H1 (cell line): ENCODE measurements around the gene KRT14. TPM values are rescaled to one million over a fixed set of nuclear protein-coding genes. Genes with fewer than 3 reads are reported as not detected.
A peak's percentile ranks its signal among the peaks of the same experiment; 100 is the strongest.

Experiments
- CTCF ChIA-PET: fragments of 300-600 bp; sonication (Branson Sonifier 250); formaldehyde crosslinking; loops from one replicate; lab custom pipeline; 2021; ENCODE audit not compliant: partially characterized antibody; lab: Charles Lee
- POLR2A ChIA-PET: fragments of 300-600 bp; sonication (Branson Sonifier 250); formaldehyde crosslinking; loops from one replicate; lab custom pipeline; 2021; ENCODE audit warnings: inconsistent platforms; ENCODE audit not compliant: partially characterized antibody; lab: Charles Lee
- DNase-seq, 2 experiments: peaks; one replicate each; pipeline versions ENCODE4 v3.0.0 to v3.0.0-alpha.2; 2010 to 2022; ENCODE audit warnings: low spot score in 2 of 2, low read depth in 1 of 2, mixed read lengths in 1 of 2
- FAIRE-seq: peaks from 2 replicates; lab custom pipeline; 2011; peaks lifted over from hg19 to GRCh38; lab: Jason Lieb, UNC
- H2AFZ ChIP-seq: 2 replicates; pipeline ENCODE4 v1.8.1; 2012; ENCODE audit warnings: low read length, inconsistent platforms
- H2AK5ac ChIP-seq: 2 replicates; pipeline ENCODE4 v1.6.1; 2013; ENCODE audit warnings: low read depth, low read length
- H2BK120ac ChIP-seq: replicated peaks from 2 replicates; pipeline ENCODE3; 2013; ENCODE audit warnings: low read depth, low read length, inconsistent platforms
- H2BK12ac ChIP-seq: 2 replicates; pipeline ENCODE4 v1.6.1; 2013; ENCODE audit warnings: low read depth, low read length
- H2BK15ac ChIP-seq: 2 replicates; pipeline ENCODE4 v1.6.1; 2013; ENCODE audit warnings: low read length
- H2BK20ac ChIP-seq: 2 replicates; pipeline ENCODE4 v1.6.1; 2013; ENCODE audit warnings: low read length
- H2BK5ac ChIP-seq: 2 replicates; pipeline ENCODE4 v1.6.1; 2013; ENCODE audit warnings: low read depth, low read length
- H3K14ac ChIP-seq: 2 replicates; pipeline ENCODE4 v1.6.1; 2013; ENCODE audit warnings: inconsistent platforms; ENCODE audit not compliant: insufficient read length
- H3K18ac ChIP-seq: 2 replicates; pipeline ENCODE4 v1.6.1; 2013; ENCODE audit warnings: low read length; ENCODE audit errors: extremely low read depth
- H3K23ac ChIP-seq: 2 replicates; pipeline ENCODE4 v1.6.1; 2013; ENCODE audit warnings: inconsistent platforms; ENCODE audit not compliant: insufficient read length
- H3K23me2 ChIP-seq: 2 replicates; pipeline ENCODE4 v1.6.1; 2013; ENCODE audit warnings: low read depth, low read length
- H3K27ac ChIP-seq: 2 replicates; pipeline ENCODE4 v1.6.1; 2011; ENCODE audit warnings: low read depth, low read length, inconsistent platforms
- H3K27me3 ChIP-seq, 4 experiments: replicated peaks in 1 of 4; 1 replicate in 1 of 4; 2 replicates in 3 of 4; pipeline versions ENCODE4 v1.6.1 to v1.8.1; 2011 to 2013; ENCODE audit warnings: low read length in 3 of 4, mild to moderate bottlenecking in 3 of 4, inconsistent platforms in 2 of 4, mixed read lengths in 2 of 4, moderate library complexity in 1 of 4; ENCODE audit not compliant: control insufficient read depth in 3 of 4, insufficient read depth in 3 of 4; ENCODE audit errors: extremely low read depth in 1 of 4
- H3K36me3 ChIP-seq, 4 experiments: 2 replicates each; pipeline versions ENCODE4 v1.6.1 to v1.8.1; 2011 to 2013; ENCODE audit warnings: mild to moderate bottlenecking in 4 of 4, low read length in 3 of 4, moderate library complexity in 2 of 4, control low read depth in 1 of 4, inconsistent platforms in 1 of 4; ENCODE audit not compliant: insufficient read depth in 4 of 4, control insufficient read depth in 2 of 4
- H3K4ac ChIP-seq: replicated peaks from 2 replicates; pipeline ENCODE3; 2013; ENCODE audit warnings: low read length, low read depth, mixed read lengths, inconsistent platforms; ENCODE audit not compliant: insufficient read length
- H3K4me1 ChIP-seq, 4 experiments: replicated peaks in 1 of 4; 1 replicate in 1 of 4; 2 replicates in 3 of 4; pipeline versions ENCODE4 v1.6.1 to v1.8.1; 2011 to 2013; ENCODE audit warnings: low read length in 3 of 4, inconsistent platforms in 2 of 4, mixed read lengths in 1 of 4; ENCODE audit not compliant: insufficient read depth in 4 of 4, control insufficient read depth in 3 of 4
- H3K4me2 ChIP-seq, 2 experiments: 2 replicates each; pipeline versions ENCODE4 v1.6.1 to v1.8.1; 2011 to 2013; ENCODE audit warnings: low read depth in 2 of 2, low read length in 2 of 2, control low read depth in 1 of 2, inconsistent platforms in 1 of 2, mild to moderate bottlenecking in 1 of 2; ENCODE audit not compliant: insufficient read depth in 1 of 2
- H3K4me3 ChIP-seq, 4 experiments: fragments of 200-600, 300-600 bp in 1 of 4; sonication (generic), shearing (Covaris generic), sonication (Bioruptor Twin) in 1 of 4; 2 replicates each; pipeline versions ENCODE4 v1.5.1 to v1.8.1; 2011 to 2016; ENCODE audit warnings: low read length in 4 of 4, low read depth in 3 of 4, control low read depth in 2 of 4, inconsistent platforms in 2 of 4, mild to moderate bottlenecking in 2 of 4, mixed read lengths in 1 of 4, moderate library complexity in 1 of 4; ENCODE audit not compliant: insufficient read depth in 2 of 4; ENCODE audit errors: extremely low read depth in 1 of 4
- H3K56ac ChIP-seq: replicated peaks from 2 replicates; pipeline ENCODE3; 2013; ENCODE audit warnings: low read depth, mild to moderate bottlenecking, mixed read lengths, low read length, inconsistent platforms; ENCODE audit not compliant: insufficient read length
- H3K79me1 ChIP-seq: 2 replicates; pipeline ENCODE4 v1.6.1; 2013; ENCODE audit warnings: low read depth, low read length, control low read depth
- H3K79me2 ChIP-seq, 2 experiments: 2 replicates each; pipeline versions ENCODE4 v1.6.1 to v1.8.1; 2012 to 2013; ENCODE audit warnings: low read length in 2 of 2, mild to moderate bottlenecking in 2 of 2, inconsistent platforms in 1 of 2; ENCODE audit not compliant: insufficient read depth in 2 of 2, control insufficient read depth in 1 of 2
- H3K9ac ChIP-seq, 4 experiments: replicated peaks in 1 of 4; 1 replicate in 1 of 4; 2 replicates in 3 of 4; pipeline versions ENCODE4 v1.6.1 to v1.8.1; 2011 to 2013; ENCODE audit warnings: low read depth in 3 of 4, low read length in 3 of 4, control low read depth in 2 of 4, mild to moderate bottlenecking in 2 of 4, moderate library complexity in 2 of 4, inconsistent platforms in 1 of 4; ENCODE audit errors: extremely low read depth in 1 of 4
- H3K9me3 ChIP-seq, 2 experiments: 2 replicates each; pipeline versions ENCODE4 v1.6.1 to v1.8.1; 2012 to 2013; ENCODE audit warnings: mild to moderate bottlenecking in 2 of 2, moderate library complexity in 2 of 2, control low read depth in 1 of 2, inconsistent platforms in 1 of 2, low read depth in 1 of 2, low read length in 1 of 2, mixed read lengths in 1 of 2; ENCODE audit not compliant: insufficient read depth in 2 of 2
- H4K20me1 ChIP-seq, 2 experiments: replicated peaks in 1 of 2; 2 replicates each; pipeline versions ENCODE3 to v1.8.1; 2011 to 2013; ENCODE audit warnings: inconsistent platforms in 2 of 2, low read length in 2 of 2, mild to moderate bottlenecking in 1 of 2; ENCODE audit not compliant: insufficient read depth in 2 of 2, control insufficient read depth in 1 of 2
- H4K5ac ChIP-seq: 2 replicates; pipeline ENCODE4 v1.6.1; 2013; ENCODE audit warnings: low read length, low read depth, mixed read lengths, inconsistent platforms; ENCODE audit not compliant: insufficient read length
- H4K8ac ChIP-seq: 2 replicates; pipeline ENCODE4 v1.8.0; 2013; ENCODE audit warnings: mild to moderate bottlenecking, moderate library complexity, low read length, inconsistent platforms; ENCODE audit not compliant: insufficient read depth; ENCODE audit errors: extremely low read depth
- H4K91ac ChIP-seq: replicated peaks from 2 replicates; pipeline ENCODE3; 2013; ENCODE audit warnings: low read length, mixed read lengths, inconsistent platforms; ENCODE audit not compliant: insufficient read length
- FOSL1 ChIP-seq: IDR thresholded peaks from 2 replicates; pipeline ENCODE4 v1.6.1; 2011; ENCODE audit warnings: mild to moderate bottlenecking, low read depth, low read length, moderate library complexity; ENCODE audit not compliant: insufficient read depth
- GABPA ChIP-seq: IDR thresholded peaks from 2 replicates; pipeline ENCODE4 v1.6.1; 2011; ENCODE audit warnings: mild to moderate bottlenecking, low read length, moderate library complexity, borderline replicate concordance; ENCODE audit not compliant: insufficient read depth
- RAD21 ChIP-seq, 2 experiments: IDR thresholded peaks in 1 of 2; conservative IDR thresholded peaks in 1 of 2; 2 replicates each; pipeline ENCODE4 v1.6.1; 2011; ENCODE audit warnings: low read depth in 2 of 2, low read length in 2 of 2, improper control_type of control experiment in 1 of 2, inconsistent platforms in 1 of 2, mild to moderate bottlenecking in 1 of 2, moderate library complexity in 1 of 2
- RXRA ChIP-seq: IDR thresholded peaks from 2 replicates; pipeline ENCODE4 v1.6.1; 2011; ENCODE audit warnings: low read depth, mild to moderate bottlenecking, low read length, moderate library complexity; ENCODE audit not compliant: insufficient read depth
- SP4 ChIP-seq: IDR thresholded peaks from 2 replicates; pipeline ENCODE4 v1.6.1; 2012; ENCODE audit warnings: low read length, inconsistent platforms
- ZNF274 ChIP-seq: IDR thresholded peaks from 2 replicates; pipeline ENCODE4 v1.7.0; 2012; ENCODE audit warnings: low read length, borderline replicate concordance; ENCODE audit errors: extremely low read depth
- WGBS, 2 experiments: shearing (Covaris generic) in 1 of 2; methylation state at CpG; one replicate each; pipeline versions ENCODE4 v1.1.6 to v1.1.7; 2013 to 2015; ENCODE audit warnings: low lambda C conversion rate in 2 of 2, mixed read lengths in 2 of 2, inconsistent platforms in 1 of 2, low coverage in 1 of 2, missing lambda C conversion rate in 1 of 2; ENCODE audit not compliant: insufficient replicate concordance in 2 of 2, insufficient coverage in 1 of 2, insufficient read length in 1 of 2; ENCODE audit errors: extremely low coverage in 1 of 2, missing lambda C conversion rate in 1 of 2; 5-methylcytosine and 5-hydroxymethylcytosine counted together
- polyA plus RNA-seq, 7 experiments: library from polyadenylated mRNA; depleted of rRNA in 3 of 7; stranded (reverse) in 5 of 7; unstranded in 2 of 7; fragments of >200 nt in 5 of 7; fragments of 200-250 nt in 2 of 7; gene quantifications; 1 replicate in 5 of 7; 2 replicates in 1 of 7; 4 replicates in 1 of 7; pipeline versions ENCODE4 v1.2.1 to v1.2.3, GENCODE V29; 2011 to 2013; ENCODE audit warnings: missing spikeins in 2 of 7, mixed read lengths in 2 of 7
- total RNA-seq: library from RNA; stranded (reverse); fragmentation: NEBNext Ultra II Directional; extraction: Animal tissue kit (Norgen Biotek cat#: 25700); gene quantifications from 2 replicates; pipeline ENCODE4 v1.2.1, GENCODE V29; 2021
- TF ChIP-seq, protein P1 (sequence below): IDR thresholded peaks from 2 replicates; pipeline ENCODE4 v1.6.1; 2012; ENCODE audit warnings: low read length, inconsistent platforms

The KRT14 gene
- total and polyA plus RNA-seq, 2 of the 8 experiments (the other 6 are each of a cell fraction or from before 2014, with no cell fraction given), result 0.35 TPM; not detected in 1

DNA sequence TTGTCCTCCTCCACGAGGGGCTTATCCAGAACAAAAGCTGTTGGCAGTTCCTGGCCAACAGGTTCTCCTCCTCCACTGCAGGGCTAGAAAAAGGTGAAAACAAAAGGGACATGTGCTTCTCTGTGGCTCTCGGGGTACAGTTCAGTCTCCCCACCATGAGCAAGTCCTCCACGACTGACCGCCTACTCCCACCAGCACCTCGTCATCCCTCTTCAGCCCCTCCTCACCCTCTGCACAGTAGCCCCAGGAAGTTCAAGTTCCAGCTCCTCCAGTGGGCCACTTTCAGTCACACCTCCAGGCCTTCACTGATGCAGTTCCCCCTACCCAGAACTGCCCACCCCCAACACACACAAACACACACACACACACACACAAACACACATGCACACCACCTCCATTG is 34.2 kb downstream of the KRT14 start:
- H3K23me2 ChIP-seq, result no peaks in the 10 kb centered on the region; the same call in 1 of the 2 replicates
- peaks cover 0 to 17% (median 5%) of the 10 kb centered on the region in 4 experiments; a peak in 4 of 7 replicates for H3K4me1 ChIP-seq
- H3K56ac ChIP-seq, result no peak overlapping the region
- no peak overlapping the region for H4K5ac ChIP-seq
- no peak overlapping the region for H3K18ac ChIP-seq
- H3K79me2 ChIP-seq, result no peaks in the 10 kb centered on the region
- no peak overlapping the region for H3K27ac ChIP-seq
- no peak overlapping the region for H2BK120ac ChIP-seq
- H3K4ac ChIP-seq, result no peak overlapping the region
- H3K36me3 ChIP-seq, result no peaks in the 10 kb centered on the region
- H3K23ac ChIP-seq, result no peak overlapping the region
- no peak overlapping the region for H3K14ac ChIP-seq
- H3K9ac ChIP-seq, result no peak overlapping the region
- H2AFZ ChIP-seq, result no peak overlapping the region
- WGBS, 2 experiments, result 91% methylated on average over 5 of the region's 5 CpGs; no CpG with 5 or more reads in 1 of the 2 experiments
- POLR2A ChIA-PET, result interaction anchor here (0.8 to 1.6 kb wide), 4 partner anchors 10 to 137 kb away, joined by 3 to 5 read pairs (median 4); partner anchors contain the start of gene KRT19
- no peak overlapping the region for H2AK5ac ChIP-seq
- H3K27me3 ChIP-seq, result no peaks in the 10 kb centered on the region; a peak in 2 of 7 replicates
- CTCF ChIA-PET, result interaction anchor here (1.5 to 21.2 kb wide), 8 partner anchors 11 to 113 kb away, joined by 5 to 492 read pairs (median 88); partner anchors contain the start of genes KRT13, KRT35 and KRT36
- no peak overlapping the region for H3K4me2 ChIP-seq
- no peak overlapping the region for H3K4me3 ChIP-seq
- H3K79me1 ChIP-seq, result no peaks in the 10 kb centered on the region
- 0 out of 2 replicates have a peak overlapping the region, but pooled peaks have one; percentile 42 for H2BK12ac ChIP-seq
- TF ChIP-seq FOSL1, result no peak
- TF ChIP-seq, protein P1, sequence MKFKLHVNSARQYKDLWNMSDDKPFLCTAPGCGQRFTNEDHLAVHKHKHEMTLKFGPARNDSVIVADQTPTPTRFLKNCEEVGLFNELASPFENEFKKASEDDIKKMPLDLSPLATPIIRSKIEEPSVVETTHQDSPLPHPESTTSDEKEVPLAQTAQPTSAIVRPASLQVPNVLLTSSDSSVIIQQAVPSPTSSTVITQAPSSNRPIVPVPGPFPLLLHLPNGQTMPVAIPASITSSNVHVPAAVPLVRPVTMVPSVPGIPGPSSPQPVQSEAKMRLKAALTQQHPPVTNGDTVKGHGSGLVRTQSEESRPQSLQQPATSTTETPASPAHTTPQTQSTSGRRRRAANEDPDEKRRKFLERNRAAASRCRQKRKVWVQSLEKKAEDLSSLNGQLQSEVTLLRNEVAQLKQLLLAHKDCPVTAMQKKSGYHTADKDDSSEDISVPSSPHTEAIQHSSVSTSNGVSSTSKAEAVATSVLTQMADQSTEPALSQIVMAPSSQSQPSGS, result no peak
- TF ChIP-seq GABPA, result no peak
- no peak for TF ChIP-seq RAD21 (IDR thresholded peaks at IDR 0.05 in 1 of 2, conservative IDR thresholded peaks at IDR 0.05 in 1 of 2; ENCODE audit: low read depth in 2 of 2, low read length in 2 of 2)
- no peak for TF ChIP-seq RXRA
- TF ChIP-seq SP4, result no peak
- no peak for TF ChIP-seq ZNF274
- no peaks in the 10 kb centered on the region for H4K20me1 ChIP-seq
- no peak for FAIRE-seq
- 0 out of 2 replicates have a peak overlapping the region, but pooled peaks have one; percentile 66 for H2BK20ac ChIP-seq
- H3K9me3 ChIP-seq, result no peaks in the 10 kb centered on the region
- no peak overlapping the region for H2BK15ac ChIP-seq
- H2BK5ac ChIP-seq, result no peak overlapping the region
- no peak overlapping the region for H4K91ac ChIP-seq
- no peak for DNase-seq
- H4K8ac ChIP-seq, result no peak overlapping the region
